Measurements from ENCODE around the gene HINFP. TPM values are rescaled to one million over a fixed set of nuclear protein-coding genes. Genes with fewer than 3 reads are reported as not detected.

The HINFP gene
- total RNA-seq, 1 experiment from 2014 or later: 42.4 TPM

GRCh38 chr11:119111361-119111925, 9.9 kb upstream of the HINFP start:
- no peak overlapping the region for H4K91ac ChIP-seq (ENCODE audit: insufficient read length, low read depth, low read length)
- H3K9me3 ChIP-seq (ENCODE audit: control insufficient read depth, low read depth, low read length): no peaks in the 10 kb centered on the region
- H3K27me3 ChIP-seq (ENCODE audit: insufficient read depth, low read length): peaks cover 5% of the 10 kb centered on the region; the same call in 1 of the 2 replicates
- H3K56ac ChIP-seq (ENCODE audit: insufficient read length, low read depth, low read length): no peak overlapping the region
- no peak overlapping the region for H4K5ac ChIP-seq (ENCODE audit: insufficient read length, low read depth, low read length)
- no peak overlapping the region for H2BK120ac ChIP-seq (ENCODE audit: low read depth, low read length, poor library complexity, severe bottlenecking)
- Mint-ChIP-seq H3K36me3 (ENCODE audit: insufficient read depth in 1 of 3, low read depth in 3 of 3) (no peaks in the 10 kb centered on the region; a peak in 2 of 7 replicates), H3K27me3 (ENCODE audit: low read depth) (peaks cover 12% of the 10 kb centered on the region), H3K4me3 (no peak overlapping the region), H3K4me1 (peaks cover 22 to 33% of the 10 kb centered on the region in 2 experiments), H3K27ac (no peak overlapping the region), H3K9me3 (no peaks in the 10 kb centered on the region; a peak in 1 of 5 replicates)
- no peak overlapping the region for H2BK15ac ChIP-seq (ENCODE audit: low read depth, low read length)
- H4K8ac ChIP-seq (replicated peaks; ENCODE audit: insufficient read length, low read depth, low read length): no peak overlapping the region
- no peak overlapping the region for H3K4me2 ChIP-seq (ENCODE audit: insufficient read depth, insufficient read length, low read length)
- H3K4ac ChIP-seq (ENCODE audit: low read depth, low read length): no peak overlapping the region
- no peaks in the 10 kb centered on the region for H4K20me1 ChIP-seq (ENCODE audit: control insufficient read depth, insufficient read depth, insufficient read length)
- no peak for DNase-seq
- H2BK20ac ChIP-seq (ENCODE audit: low read depth, low read length, poor library complexity, severe bottlenecking): no peak overlapping the region
- H3K79me2 ChIP-seq (ENCODE audit: insufficient read depth, low read length): no peaks in the 10 kb centered on the region
- H2BK5ac ChIP-seq (ENCODE audit: insufficient read length, low read length): no peak overlapping the region
- H3K79me1 ChIP-seq (ENCODE audit: insufficient read depth, low read depth, low read length, poor library complexity, severe bottlenecking): no peaks in the 10 kb centered on the region
- H2BK12ac ChIP-seq (ENCODE audit: insufficient read length, low read depth, low read length): no peak overlapping the region
- H3T11ph ChIP-seq (ENCODE audit: low read length): no peak overlapping the region
- H3K14ac ChIP-seq (ENCODE audit: insufficient read depth, low read length): no peak overlapping the region
- no peak overlapping the region for H3K18ac ChIP-seq (ENCODE audit: insufficient read length, low read depth, low read length)
- H3K4me1 ChIP-seq (ENCODE audit: insufficient read depth, low read length): peaks cover 6% of the 10 kb centered on the region; the same call in 1 of the 2 replicates
- H3K27ac ChIP-seq (ENCODE audit: insufficient read length, low read depth, low read length): no peak overlapping the region
- no peak overlapping the region for H3K23ac ChIP-seq (ENCODE audit: insufficient read length, low read depth, low read length)
- WGBS (ENCODE audit: extremely low coverage, insufficient read length, low lambda C conversion rate): no CpG with 5 or more reads among the region's 11 CpGs
- TF ChIP-seq, protein P1, sequence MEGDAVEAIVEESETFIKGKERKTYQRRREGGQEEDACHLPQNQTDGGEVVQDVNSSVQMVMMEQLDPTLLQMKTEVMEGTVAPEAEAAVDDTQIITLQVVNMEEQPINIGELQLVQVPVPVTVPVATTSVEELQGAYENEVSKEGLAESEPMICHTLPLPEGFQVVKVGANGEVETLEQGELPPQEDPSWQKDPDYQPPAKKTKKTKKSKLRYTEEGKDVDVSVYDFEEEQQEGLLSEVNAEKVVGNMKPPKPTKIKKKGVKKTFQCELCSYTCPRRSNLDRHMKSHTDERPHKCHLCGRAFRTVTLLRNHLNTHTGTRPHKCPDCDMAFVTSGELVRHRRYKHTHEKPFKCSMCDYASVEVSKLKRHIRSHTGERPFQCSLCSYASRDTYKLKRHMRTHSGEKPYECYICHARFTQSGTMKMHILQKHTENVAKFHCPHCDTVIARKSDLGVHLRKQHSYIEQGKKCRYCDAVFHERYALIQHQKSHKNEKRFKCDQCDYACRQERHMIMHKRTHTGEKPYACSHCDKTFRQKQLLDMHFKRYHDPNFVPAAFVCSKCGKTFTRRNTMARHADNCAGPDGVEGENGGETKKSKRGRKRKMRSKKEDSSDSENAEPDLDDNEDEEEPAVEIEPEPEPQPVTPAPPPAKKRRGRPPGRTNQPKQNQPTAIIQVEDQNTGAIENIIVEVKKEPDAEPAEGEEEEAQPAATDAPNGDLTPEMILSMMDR (conservative IDR thresholded peaks at IDR 0.05): no peak
- no peak overlapping the region for H3K9ac ChIP-seq (ENCODE audit: extremely low read depth, insufficient read length, low read length)
- H3K23me2 ChIP-seq (ENCODE audit: insufficient read length, low read depth, low read length, poor library complexity, severe bottlenecking): peaks cover 10% of the 10 kb centered on the region
- no peak overlapping the region for H2AK5ac ChIP-seq (ENCODE audit: insufficient read length, low read length)
- no peak overlapping the region for H2AFZ ChIP-seq (ENCODE audit: low read length)

All from H9 (cell line).